HL-60 (cell line): Measurements from ENCODE around the gene DCDC2C.

Experiments used
- DNase-seq, 2 experiments: peaks; one replicate each; pipeline ENCODE4 v3.0.0-alpha.2; 2010 to 2020; ENCODE audit warnings: low read depth in 1 of 2, low spot score in 1 of 2
- H3K27ac ChIP-seq: fragments of 250-450 bp; sonication (Bioruptor Pico); replicated peaks from 2 replicates; pipeline ENCODE4 v1.5.1; 2020; ENCODE audit warnings: mild to moderate bottlenecking, moderate library complexity
- H3K27me3 ChIP-seq: fragments of 250-450 bp; sonication (Bioruptor Pico); 2 replicates; pipeline ENCODE4 v1.5.1; 2021; ENCODE audit warnings: mild to moderate bottlenecking, moderate library complexity; ENCODE audit not compliant: insufficient read depth, poor library complexity, severe bottlenecking
- H3K4me3 ChIP-seq: replicated peaks from 2 replicates; pipeline ENCODE4 v1.5.1; 2011; ENCODE audit warnings: mild to moderate bottlenecking, control low read depth, low read length; ENCODE audit not compliant: insufficient read depth
- CTCF ChIP-seq: IDR thresholded peaks from one replicate; pipeline ENCODE4 v1.5.1; 2011; ENCODE audit warnings: low read length, control low read depth, inconsistent platforms; ENCODE audit not compliant: insufficient read depth
- GABPA ChIP-seq: IDR thresholded peaks from 2 replicates; pipeline ENCODE4 v1.6.1; 2012; ENCODE audit warnings: low read depth
- POLR2AphosphoS5 ChIP-seq: IDR thresholded peaks from 2 replicates; pipeline ENCODE4 v1.6.1; 2012; ENCODE audit warnings: low read depth
- REST ChIP-seq: IDR thresholded peaks from 2 replicates; pipeline ENCODE4 v1.6.1; 2012; ENCODE audit warnings: low read depth; ENCODE audit not compliant: insufficient replicate concordance
- SPI1 ChIP-seq: IDR thresholded peaks from 2 replicates; pipeline ENCODE4 v1.6.1; 2012; ENCODE audit warnings: low read depth, mild to moderate bottlenecking, borderline replicate concordance

The DCDC2C gene

GRCh38 chr2:3674066-3674845 is 29.1 kb upstream of the DCDC2C start:
- H3K27ac ChIP-seq, result no peak overlapping the region
- no peak for TF ChIP-seq POLR2AphosphoS5
- no peak for TF ChIP-seq CTCF
- TF ChIP-seq SPI1, result no peak
- no peak for TF ChIP-seq GABPA
- no peak for TF ChIP-seq REST
- H3K4me3 ChIP-seq, result no peak overlapping the region
- peaks cover 2% of the 10 kb centered on the region for H3K27me3 ChIP-seq
- DNase-seq, result no peak

GRCh38 chr2:3675687-3676086 is 27.7 kb upstream of the DCDC2C start:
- H3K27me3 ChIP-seq, result peaks cover 2% of the 10 kb centered on the region

More at GRCh38 chr2:3675687-3676086, 27.7 kb upstream of the DCDC2C start:
- H3K27ac ChIP-seq, result no peak overlapping the region
- DNase-seq, result no peak
- TF ChIP-seq GABPA, result no peak
- TF ChIP-seq SPI1, result no peak
- no peak for TF ChIP-seq POLR2AphosphoS5
- no peak for TF ChIP-seq REST
- no peak for TF ChIP-seq CTCF
- H3K4me3 ChIP-seq, result no peak overlapping the region
